GM11168 (cell line): Measurements from ENCODE around the gene ALDH1A1.

Source experiments
- in situ Hi-C: fragments of 300-500 bp; cut with MboI; formaldehyde crosslinking; loops from one replicate; pipeline ENCODE4 v1.12.0; 2022; ENCODE audit warnings: low sequenced_read_pairs; ENCODE audit not compliant: unreplicated experiment

The ALDH1A1 gene

DNA sequence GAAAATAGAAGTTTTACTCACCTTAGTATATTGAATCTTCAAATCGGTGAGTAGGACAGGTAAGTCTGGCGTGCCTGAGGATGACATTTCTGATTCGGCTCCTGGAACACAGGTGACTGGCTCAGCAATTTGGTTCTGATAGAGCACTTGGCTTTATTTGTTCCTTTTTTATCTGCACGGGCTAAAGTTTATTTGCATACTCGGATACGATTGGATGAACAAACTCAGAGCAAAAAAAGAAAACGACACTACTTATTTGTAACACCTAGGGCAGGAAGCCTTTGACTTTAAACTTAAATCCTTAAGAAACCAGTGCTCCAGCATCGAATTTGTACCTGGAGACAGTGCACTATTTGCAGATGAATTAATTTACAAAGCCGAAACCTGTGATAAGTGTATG, at the start of gene ALDH1A1:
TSS of gene ALDH1A1 (minus strand) at position 140 of the 400 bp plus-strand sequence. CDS start at position 87, 53 bp downstream.
- in situ Hi-C loops: no loop called here

DNA sequence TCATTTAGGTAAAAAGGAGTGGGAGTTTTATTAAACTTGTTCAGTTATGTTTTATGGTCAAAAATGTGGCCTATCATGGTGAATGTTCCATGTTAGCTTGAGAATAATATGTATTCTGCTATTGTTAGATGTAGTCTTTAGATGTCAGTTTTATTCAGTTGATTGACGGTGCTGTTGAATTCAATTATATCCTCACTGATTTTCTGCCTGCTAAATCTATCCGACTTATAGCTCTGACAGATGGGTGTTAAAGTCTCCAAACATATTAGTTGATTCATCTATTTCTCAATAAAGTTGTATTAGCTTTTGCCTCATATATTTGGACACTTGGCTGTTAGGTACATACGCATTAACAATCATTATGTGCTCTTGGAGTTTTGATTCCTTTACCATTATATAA, 49.0 kb upstream of the ALDH1A1 start:
- in situ Hi-C loops: no loop called here

DNA sequence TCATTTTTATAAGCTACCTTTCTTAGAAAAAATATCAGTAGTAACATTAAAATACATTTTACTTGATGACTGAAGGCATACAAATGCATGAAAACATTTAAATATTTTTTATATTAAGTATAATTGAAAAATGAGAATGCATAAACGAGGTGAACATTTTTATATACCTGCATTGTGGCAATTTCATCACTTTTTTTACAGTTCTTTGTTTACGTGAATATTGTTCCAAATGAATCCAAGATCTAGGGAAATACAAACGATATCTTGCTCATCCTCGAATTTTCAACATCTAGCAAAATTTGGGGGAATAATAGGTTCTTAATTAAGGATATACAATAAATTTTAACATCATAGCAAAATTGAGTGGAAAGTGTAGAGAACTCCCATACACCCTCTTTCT, 45.5 kb upstream of the ALDH1A1 start:
- in situ Hi-C loops: no loop called here

DNA sequence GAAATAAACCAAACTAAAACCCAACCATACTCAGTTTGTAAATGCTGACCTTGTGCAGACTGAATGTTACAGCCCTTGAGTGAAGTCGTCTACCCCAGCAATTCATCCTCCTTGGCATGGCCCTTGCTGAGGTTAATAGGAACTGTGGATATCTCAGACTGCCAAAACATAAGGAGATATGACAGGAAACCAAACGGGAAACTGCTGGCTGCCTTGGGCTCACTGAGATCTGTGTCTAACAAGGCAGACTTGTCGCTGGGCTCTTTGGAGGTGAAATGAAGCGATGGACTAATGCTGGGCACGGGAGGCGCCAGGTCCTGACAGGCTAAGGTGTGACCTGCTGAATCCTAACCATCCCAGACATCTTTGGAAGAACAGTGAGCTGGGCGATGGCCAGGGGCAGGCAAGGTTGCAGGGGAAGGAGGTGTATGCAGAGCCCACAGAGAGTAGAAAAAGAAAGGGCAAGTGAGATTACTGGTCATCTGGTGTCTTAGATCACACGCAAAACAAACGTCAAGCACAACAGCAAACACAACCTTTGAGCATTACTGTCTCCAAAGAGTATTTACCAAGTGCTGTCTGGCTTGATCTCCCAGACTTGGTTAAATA, 44.6 kb upstream of the ALDH1A1 start:
- in situ Hi-C loops: no loop called here

DNA sequence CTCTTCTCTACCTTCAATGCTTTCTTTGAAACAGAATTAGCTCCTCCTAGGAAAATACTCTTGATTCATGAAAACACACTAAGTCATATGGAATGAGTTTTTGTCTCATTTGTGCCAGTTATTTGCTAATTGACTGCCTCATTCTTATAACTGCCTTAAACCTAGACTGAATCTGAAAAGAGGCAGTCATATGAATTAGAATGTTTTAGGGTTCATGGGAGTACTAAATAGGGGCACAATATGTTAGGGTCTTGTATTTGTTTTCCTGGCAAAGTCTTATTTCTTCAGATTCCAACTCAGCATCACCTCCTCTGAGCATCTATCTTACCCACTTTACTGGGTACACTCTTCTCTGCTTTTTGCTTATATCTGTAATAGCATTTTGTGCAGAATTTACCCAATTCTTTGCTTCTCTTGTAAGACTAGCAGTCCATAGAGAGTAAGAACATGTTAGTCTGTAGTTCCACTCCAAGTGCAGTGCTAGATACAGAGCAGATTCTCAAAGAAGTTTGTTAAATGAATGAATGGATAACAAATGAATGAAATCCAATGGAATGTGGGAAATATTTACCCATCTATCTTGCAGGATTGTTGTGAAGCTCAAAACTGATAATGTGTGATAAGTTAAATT, 43.9 kb upstream of the ALDH1A1 start:
- in situ Hi-C loops: no loop called here

DNA sequence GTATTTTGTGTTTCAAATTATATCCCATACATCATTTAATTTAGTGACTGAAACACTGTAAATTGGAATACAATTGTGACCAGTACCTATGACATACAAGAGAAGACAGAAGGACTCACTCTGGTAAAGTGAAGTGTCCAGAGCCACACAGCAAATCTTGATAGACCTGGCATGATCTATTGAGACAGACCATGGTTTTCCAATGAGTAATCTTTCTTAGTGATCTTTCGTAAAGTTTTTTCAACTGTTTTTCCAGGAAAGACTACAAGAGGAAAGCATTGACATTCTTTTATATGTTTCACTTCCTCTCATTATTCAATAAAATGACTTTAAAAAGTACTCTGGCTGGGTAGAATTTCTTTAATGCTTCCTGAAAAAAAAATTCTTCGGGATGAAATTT, 43.3 kb upstream of the ALDH1A1 start:
- in situ Hi-C loops: no loop called here

DNA sequence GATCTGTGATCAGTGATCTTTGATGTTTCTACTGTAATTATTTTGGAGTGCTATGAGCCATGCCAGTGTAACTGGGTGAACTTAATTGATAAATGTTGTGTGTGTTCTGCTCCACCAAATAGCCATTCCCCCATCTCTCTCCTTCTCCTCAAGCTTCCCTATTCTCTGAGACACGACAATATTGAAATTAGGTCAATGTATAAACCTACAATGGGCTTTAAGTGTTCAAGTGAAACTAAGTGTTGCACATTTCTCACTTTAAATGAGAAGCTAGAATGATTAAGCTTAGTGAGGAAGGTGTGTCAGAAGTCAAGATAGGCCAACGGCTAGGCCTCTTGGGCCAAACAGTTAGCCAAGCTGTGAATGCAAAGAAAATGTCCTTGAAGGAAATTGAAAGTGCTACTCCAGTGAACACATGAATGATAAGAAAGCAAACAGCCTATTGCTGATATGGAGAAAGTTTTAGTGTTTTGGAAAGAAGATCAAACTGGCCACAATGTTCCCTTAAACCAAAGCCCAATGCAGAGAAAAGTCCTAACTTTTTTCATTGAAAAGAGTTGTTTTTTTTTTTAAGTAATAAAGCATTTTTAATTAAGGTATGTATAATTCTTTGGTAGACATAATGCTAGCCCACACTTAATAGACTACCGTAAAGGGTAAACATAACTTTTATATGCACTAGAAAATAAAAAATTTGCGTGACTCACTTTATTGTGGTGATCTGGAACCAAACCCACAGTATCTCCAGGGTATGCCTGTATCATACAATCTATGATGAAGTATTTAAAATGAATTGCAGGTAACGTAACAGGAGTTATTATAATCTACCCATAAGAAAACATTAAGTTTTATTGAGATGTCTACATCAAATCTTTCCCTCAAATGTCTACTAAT, 42.5 kb upstream of the ALDH1A1 start:
- in situ Hi-C loops: no loop called here

DNA sequence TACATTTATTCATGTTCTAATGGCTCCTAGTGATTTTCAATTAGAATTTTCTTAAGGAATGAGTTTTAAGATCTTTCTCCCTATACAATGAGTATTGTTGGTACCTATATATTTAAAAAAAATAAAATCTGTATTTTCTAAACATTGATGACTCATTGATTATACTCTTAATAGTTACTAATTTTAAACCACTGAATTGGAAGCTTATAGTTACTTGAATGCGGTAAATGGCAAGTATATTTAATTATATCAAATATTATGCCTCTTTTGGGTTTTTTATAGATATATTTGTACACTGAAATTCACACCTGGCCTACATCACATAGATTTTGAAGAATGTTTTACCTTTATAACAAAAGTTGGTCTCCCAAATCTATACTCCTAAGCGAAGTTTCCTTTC, 38.9 kb upstream of the ALDH1A1 start:
- in situ Hi-C loops: no loop called here

DNA sequence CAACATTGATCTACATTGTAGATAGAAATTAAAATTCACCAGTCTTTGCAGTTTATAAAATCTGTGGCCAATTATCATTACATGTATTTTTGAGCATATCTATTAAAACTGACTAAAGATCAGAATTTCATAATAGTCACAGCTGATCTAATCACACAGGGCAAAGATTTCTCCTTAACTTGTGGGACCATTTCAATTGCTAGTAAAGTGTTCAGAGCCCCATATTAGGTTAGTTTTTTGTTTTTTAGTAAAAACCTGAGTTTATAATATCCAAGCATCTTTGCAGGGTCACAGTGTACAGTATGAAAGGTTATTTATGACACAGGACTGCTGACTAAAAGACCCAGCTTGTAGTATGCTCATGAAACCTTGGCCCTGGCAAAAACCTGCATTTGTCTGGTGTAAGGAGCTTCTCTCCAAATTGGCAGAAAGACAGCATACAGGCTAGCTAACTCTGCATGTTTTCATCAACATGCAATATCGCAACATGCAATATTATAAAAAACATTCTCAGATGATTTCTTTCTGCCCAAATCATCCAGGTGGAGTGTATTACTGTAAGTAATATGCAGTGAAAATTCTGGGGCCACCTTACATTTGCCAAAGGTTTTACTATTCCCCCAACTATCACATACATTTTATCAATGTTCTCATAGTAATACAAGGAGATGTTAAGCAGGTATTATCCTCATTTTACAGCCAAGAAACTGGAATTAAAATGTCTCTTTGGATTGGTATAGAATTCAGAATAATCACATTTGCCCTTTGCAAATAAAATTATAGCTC, 37.7 kb upstream of the ALDH1A1 start:
- in situ Hi-C loops: no loop called here

DNA sequence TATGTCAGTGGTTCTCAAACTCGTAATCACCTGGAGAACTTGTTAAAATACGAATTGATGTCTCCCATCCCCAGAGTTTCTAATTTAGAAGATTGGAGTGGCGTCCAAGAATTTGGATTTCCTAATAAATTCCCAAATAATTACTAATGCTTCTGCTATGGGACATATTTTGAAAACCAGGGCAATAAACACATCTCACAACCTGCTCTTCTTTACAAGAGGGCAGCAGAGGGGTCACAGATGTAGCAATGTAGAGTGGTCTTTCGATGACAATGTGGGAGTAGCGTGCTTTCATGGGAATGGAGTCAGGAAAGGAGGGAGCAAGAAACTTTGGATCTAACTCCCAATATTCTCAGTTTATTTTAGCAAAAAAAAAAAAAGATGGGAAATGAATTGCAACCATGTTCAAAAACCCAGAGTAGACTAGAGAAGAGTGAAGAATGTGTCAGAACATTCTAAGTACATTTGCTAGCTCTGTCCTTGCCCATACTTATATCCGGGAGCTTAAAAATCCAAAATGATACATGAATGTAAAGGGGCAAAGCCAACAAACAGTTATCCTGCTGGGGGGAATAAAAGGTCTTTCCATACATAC, 33.8 kb upstream of the ALDH1A1 start:
- in situ Hi-C loops: no loop called here

DNA sequence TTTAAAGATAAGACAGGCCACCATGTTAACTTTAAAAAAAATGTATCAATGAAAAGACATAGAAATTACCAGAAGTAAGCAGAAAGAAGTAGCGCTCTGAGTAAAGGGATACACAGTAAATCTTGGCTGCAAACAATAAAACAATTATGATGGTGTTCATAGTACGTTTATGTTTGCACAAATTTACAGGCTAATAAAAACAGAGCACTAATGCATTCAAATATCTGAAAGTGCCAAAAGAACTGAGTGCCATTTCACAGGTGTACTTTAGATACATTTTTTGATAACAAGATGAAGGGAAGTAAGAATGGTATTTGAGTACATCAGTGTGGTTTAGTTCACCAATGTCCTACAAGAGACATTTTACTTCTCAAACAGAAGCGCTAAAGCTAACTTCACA, 32.9 kb upstream of the ALDH1A1 start:
- in situ Hi-C loops: no loop called here

DNA sequence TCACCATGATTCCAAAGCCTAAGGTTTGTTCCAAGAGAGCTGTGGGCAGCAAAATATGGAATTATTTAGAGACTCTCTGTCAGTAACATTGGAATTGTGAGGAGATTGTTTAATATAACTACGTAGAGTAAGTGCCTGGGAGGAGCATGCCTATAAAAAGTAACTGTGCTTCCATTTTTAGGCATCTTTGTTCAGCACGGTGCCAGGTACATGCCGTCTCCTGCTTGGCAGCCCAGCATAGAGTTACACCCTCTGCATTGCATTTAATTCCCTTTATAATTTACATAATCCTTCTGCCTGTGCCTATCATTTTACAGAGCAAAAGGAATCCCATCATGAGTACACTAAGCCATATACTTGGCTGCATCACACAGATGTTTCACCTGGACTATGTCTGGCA, 32.1 kb upstream of the ALDH1A1 start:
- in situ Hi-C loops: no loop called here

DNA sequence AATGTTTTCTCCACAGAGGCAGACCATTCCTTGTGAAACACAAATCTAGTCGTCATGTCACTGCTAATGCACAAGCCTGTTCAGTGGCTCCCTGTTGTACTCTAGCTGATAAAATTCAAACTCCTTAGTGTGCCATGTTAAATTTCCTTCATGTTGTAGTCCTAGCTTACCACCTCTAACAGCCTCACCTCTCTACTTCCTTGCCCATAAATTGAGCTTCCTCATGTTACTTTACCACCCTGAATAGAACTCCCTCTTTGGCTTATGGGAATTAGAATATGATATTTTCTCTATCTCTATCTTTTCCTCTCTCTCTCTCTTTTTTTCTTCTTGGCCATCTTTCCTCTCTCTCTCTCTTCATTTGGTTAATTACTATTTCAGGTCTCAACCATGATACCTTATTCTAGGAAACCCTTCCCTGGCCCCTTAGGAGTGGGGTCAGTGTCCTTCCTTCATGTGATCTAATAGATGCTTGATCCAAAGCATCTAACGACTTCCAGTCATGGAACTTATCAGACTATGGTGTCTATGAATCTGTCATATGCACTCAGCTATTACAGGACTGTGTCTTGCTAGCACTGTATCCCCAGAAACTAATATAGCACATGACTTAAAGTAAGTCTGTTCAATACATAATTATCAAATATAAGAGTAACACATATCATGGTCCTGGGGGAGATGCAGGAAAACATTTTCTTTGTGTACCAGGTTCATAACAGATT, 31.5 kb upstream of the ALDH1A1 start:
- in situ Hi-C loops: no loop called here

DNA sequence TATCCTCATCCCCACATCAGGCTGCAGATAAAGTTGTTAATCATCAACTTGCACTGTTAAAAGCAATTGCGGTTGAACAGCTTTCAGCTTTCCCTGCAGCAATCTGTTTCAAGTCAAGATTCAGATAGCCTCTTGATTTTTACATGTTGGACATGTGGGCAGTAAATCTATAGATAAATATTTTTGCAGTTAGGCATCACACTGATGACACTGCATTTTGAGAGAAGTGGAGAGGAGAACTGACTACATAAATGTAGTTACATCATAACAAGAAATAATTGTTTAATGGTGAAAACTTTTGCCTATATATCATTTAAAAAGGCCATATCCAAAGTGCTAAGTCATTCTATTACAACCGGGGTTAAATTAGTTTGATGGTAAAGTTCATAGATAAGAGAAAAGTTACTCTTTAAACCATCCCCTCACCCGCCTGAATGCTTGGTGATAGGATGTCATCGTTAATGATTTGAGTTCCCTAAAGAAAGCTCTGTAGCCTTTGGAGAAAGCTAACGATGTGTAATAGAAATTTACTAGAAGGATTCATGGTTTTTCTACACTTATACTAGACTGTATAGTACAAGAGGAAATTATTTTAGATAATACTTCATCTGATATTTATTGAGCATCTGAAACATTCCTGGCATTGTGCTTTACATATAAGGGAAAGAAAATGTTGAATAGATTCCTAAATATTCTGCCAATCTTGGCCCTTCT, 30.8 kb upstream of the ALDH1A1 start:
- in situ Hi-C loops: no loop called here

DNA sequence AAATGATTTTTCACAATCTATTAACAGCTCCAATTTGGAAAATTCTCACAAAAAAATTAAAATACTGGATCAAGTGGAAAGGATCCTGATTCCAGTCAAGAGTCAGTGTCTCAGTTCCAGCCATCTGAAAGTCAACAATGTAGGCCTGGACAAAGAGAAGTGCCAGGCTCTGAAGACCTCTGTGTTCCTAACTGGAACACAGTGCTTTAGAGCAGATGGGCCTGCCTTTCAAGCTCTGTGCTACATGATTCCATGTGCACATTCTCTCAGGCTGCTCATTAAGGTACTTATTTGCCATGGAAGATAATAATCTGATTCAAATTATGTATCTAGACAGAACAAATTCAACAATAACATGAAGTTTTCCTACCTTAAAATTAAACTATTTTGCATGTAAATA, 30.2 kb upstream of the ALDH1A1 start:
- in situ Hi-C loops: no loop called here

DNA sequence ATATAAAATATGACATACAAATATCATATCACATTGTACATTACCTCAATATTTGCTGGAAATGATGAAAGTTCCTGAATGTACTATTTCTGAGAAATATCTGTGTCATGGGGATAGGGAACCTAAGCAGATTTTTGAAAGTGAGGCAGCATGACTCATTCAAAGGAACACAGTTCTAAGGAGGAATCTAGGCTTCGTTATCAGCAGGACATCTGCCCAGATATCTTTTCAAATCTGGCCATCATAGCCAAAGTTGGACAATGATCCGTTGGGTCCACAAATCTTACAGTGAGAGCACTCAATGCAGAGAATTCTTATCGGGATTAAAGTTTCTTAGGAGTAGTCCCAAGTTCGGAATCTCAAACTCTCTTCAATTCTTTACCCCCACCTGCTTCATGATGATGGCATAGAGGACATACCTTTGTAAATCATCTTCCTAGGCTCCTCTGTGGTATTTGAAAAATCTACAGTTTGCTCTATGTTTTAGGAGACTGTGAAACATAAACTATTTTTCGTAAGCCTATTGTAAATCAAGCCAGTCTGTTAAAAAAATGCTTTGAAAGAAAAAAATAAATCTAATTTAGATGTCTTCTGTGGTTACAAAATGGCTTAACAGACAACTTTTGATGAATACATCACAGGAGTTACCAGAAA, 29.4 kb upstream of the ALDH1A1 start:
- in situ Hi-C loops: no loop called here

DNA sequence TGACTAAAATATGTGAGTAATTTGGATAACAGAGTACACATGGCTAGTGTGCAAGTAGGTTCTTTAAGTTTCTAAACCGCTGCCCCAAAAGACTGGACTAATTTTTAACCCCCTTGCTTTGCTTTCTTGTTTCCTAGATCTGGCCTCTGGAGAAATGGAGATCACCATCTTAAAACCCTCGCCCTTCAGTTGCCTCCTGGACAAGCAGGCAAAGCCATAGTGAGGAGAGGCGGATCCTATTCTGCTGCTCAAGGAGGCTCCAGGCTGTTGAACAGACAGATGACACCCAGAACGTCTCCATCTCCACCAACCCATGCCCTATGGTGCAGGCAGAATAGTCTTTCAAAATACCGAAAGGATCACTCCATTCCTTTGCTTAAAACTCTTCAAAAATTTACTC, 28.6 kb upstream of the ALDH1A1 start:
- in situ Hi-C loops: no loop called here

DNA sequence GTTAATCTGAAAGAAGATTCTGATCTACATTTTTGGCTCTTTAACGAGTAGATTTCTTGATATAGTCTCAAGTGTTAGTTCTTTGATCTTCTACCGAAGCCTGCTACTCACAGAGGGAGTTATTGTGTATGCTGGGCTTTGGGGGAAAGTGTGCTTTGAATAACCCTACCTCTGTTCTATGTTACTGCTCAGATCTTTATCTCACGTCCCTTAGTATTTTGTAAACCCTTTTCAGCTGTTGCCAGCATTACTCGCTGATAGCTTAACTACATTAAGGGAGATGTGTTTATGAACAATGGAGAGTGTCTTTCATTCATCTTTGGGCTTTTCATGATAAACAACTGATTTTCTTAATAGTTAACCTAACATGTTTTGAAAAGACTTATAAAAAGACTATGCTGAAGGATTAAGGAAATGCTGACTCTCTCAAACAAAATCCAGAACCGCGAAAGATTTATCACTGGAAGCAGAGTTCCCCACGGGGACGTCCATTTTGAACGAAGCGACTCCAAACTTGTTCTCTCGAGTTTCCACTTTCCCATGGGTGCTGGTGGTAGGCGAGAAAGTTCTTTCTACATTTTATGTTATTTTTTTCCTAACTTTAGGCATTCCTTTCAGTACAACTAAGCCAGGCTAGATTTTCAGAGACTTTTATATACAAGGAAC, 27.9 kb upstream of the ALDH1A1 start:
- in situ Hi-C loops: no loop called here
